HCT116 (cell line): ENCODE data around the gene LMAN2L. TPM values are rescaled to one million over a fixed set of nuclear protein-coding genes. Genes with fewer than 3 reads are reported as not detected.

Source experiments
- ATAC-seq: fragments of 200-7000 bp; cut with Tn5 transposase; 2 replicates; pipeline ENCODE4 v1.9.1; 2020; ENCODE audit warnings: mild to moderate bottlenecking, moderate library complexity
- BruUV-seq: library from RNA; stranded (reverse); fragments of 400-500 nt; replicated peaks from 2 replicates; lab custom pipeline; 2021; lab: Mats Ljungman, UMichigan
- CTCF ChIA-PET: fragments of 300-600 bp; sonication (Branson Sonifier 250); formaldehyde crosslinking; loops from one replicate; lab custom pipeline; 2021; ENCODE audit warnings: antibody characterized with exemption; lab: Charles Lee
- POLR2A ChIA-PET: fragments of 300-600, 350-600 bp; sonication (Branson Sonifier 250); formaldehyde crosslinking; loops from one replicate; lab custom pipeline; 2021; ENCODE audit warnings: antibody characterized with exemption; lab: Charles Lee
- RAD21 ChIA-PET, 2 experiments: fragments of 300-600 bp; sonication (Branson Sonifier 250); formaldehyde crosslinking; loops; one replicate each; lab custom pipeline; 2023; ENCODE audit warnings: low total read pairs in 2 of 2; ENCODE audit not compliant: uncharacterized antibody in 2 of 2, unreplicated experiment in 2 of 2, low non-redundant PET in 1 of 2; lab: Charles Lee
- DNase-seq: peaks from one replicate; pipeline ENCODE4 v3.0.0-alpha.2; 2010; ENCODE audit warnings: low read depth, low spot score
- H2AFZ ChIP-seq: fragments of 200-600 bp; shearing (Covaris generic), sonication (generic); 2 replicates; pipeline ENCODE4 v1.6.1; 2017; ENCODE audit warnings: low read depth, mixed run types, mixed read lengths, antibody characterized with exemption, low read length; ENCODE audit not compliant: poor library complexity, severe bottlenecking
- H3K27ac ChIP-seq: 2 replicates; pipeline ENCODE4 v1.5.1; 2012; ENCODE audit warnings: low read depth, low read length
- H3K27me3 ChIP-seq: fragments of 200-600 bp; sonication (generic); 2 replicates; pipeline ENCODE4 v1.6.1; 2016; ENCODE audit warnings: mixed run types, low read length, mixed read lengths; ENCODE audit not compliant: insufficient read depth
- H3K36me3 ChIP-seq, 2 experiments: fragments of 200-500 bp in 1 of 2; fragments of 200-600 bp in 1 of 2; sonication (Bioruptor generic) in 1 of 2; sonication (generic) in 1 of 2; 2 replicates each; pipeline versions ENCODE4 v1.5.1 to v1.6.1; 2014 to 2016; ENCODE audit warnings: low read length in 2 of 2, inconsistent platforms in 1 of 2, mixed read lengths in 1 of 2, mixed run types in 1 of 2; ENCODE audit not compliant: insufficient read depth in 2 of 2, control insufficient read depth in 1 of 2
- H3K4me1 ChIP-seq, 2 experiments: fragments of 200-600 bp in 1 of 2; sonication (generic) in 1 of 2; 2 replicates each; pipeline versions ENCODE4 v1.5.1 to v1.6.1; 2012 to 2017; ENCODE audit warnings: low read length in 2 of 2, inconsistent platforms in 1 of 2, mild to moderate bottlenecking in 1 of 2, mixed read lengths in 1 of 2, mixed run types in 1 of 2, moderate library complexity in 1 of 2; ENCODE audit not compliant: insufficient read depth in 2 of 2, control insufficient read depth in 1 of 2
- H3K4me2 ChIP-seq: fragments of 200-600 bp; sonication (generic); 2 replicates; pipeline ENCODE4 v1.6.1; 2017; ENCODE audit warnings: mixed run types, low read length, mixed read lengths
- H3K4me3 ChIP-seq, 2 experiments: fragments of 200-600 bp in 1 of 2; sonication (generic) in 1 of 2; replicated peaks in 1 of 2; 2 replicates each; pipeline ENCODE4 v1.5.1; 2011 to 2016; ENCODE audit warnings: low read length in 2 of 2, control low read depth in 1 of 2, low read depth in 1 of 2, mild to moderate bottlenecking in 1 of 2, mixed read lengths in 1 of 2, mixed run types in 1 of 2
- H3K79me2 ChIP-seq: fragments of 200-600 bp; sonication (generic); 2 replicates; pipeline ENCODE4 v1.6.1; 2017; ENCODE audit warnings: mild to moderate bottlenecking, mixed run types, low read length, moderate library complexity, mixed read lengths; ENCODE audit not compliant: insufficient read depth
- H3K9ac ChIP-seq: fragments of 200-600 bp; sonication (generic); 2 replicates; pipeline ENCODE4 v1.6.1; 2016; ENCODE audit warnings: low read length, mixed read lengths
- H3K9me2 ChIP-seq: fragments of 200-600 bp; sonication (generic), shearing (Covaris generic); 2 replicates; pipeline ENCODE4 v1.6.1; 2017; ENCODE audit warnings: mixed run types, mild to moderate bottlenecking, moderate library complexity; ENCODE audit not compliant: insufficient read depth
- H3K9me3 ChIP-seq, 2 experiments: fragments of 200-500 bp in 1 of 2; fragments of 200-600 bp in 1 of 2; sonication (Bioruptor generic) in 1 of 2; sonication (generic) in 1 of 2; 2 replicates each; pipeline ENCODE4 v1.6.1; 2014 to 2017; ENCODE audit warnings: low read length in 2 of 2, mixed read lengths in 2 of 2, inconsistent platforms in 1 of 2, low read depth in 1 of 2, mild to moderate bottlenecking in 1 of 2, mixed run types in 1 of 2, moderate library complexity in 1 of 2; ENCODE audit not compliant: control insufficient read depth in 1 of 2, insufficient read depth in 1 of 2
- H4K20me1 ChIP-seq: fragments of 200-600 bp; sonication (generic), shearing (Covaris generic); 2 replicates; pipeline ENCODE4 v1.6.1; 2017; ENCODE audit warnings: mixed run types, mild to moderate bottlenecking, moderate library complexity; ENCODE audit not compliant: insufficient read depth
- CTCF ChIP-seq, 3 experiments: fragments of 200-600 bp in 1 of 3; sonication (generic) in 1 of 3; IDR thresholded peaks in 2 of 3; conservative IDR thresholded peaks in 1 of 3; 2 replicates each; pipeline ENCODE4 v1.5.1; 2012 to 2017; ENCODE audit warnings: low read depth in 2 of 3, low read length in 2 of 3, antibody characterized with exemption in 1 of 3, borderline replicate concordance in 1 of 3, control low read depth in 1 of 3, mild to moderate bottlenecking in 1 of 3, mixed read lengths in 1 of 3, mixed run types in 1 of 3, moderate library complexity in 1 of 3; ENCODE audit not compliant: insufficient read depth in 1 of 3
- EGR1 ChIP-seq: IDR thresholded peaks from 2 replicates; pipeline ENCODE4 v1.6.1; 2012; ENCODE audit warnings: low read depth
- ELF1 ChIP-seq: IDR thresholded peaks from 2 replicates; pipeline ENCODE4 v1.6.1; 2012; ENCODE audit warnings: low read depth, borderline replicate concordance
- EZH2 ChIP-seq: fragments of 200-600 bp; sonication (generic); IDR thresholded peaks from 2 replicates; pipeline ENCODE4 v1.6.1; 2017; ENCODE audit warnings: antibody characterized with exemption, mixed run types
- EZH2phosphoT487 ChIP-seq: fragments of 200-600 bp; IDR thresholded peaks from 2 replicates; pipeline ENCODE4 v1.6.1; 2018; ENCODE audit warnings: antibody characterized with exemption, borderline replicate concordance
- FOSL1 ChIP-seq: IDR thresholded peaks from 2 replicates; pipeline ENCODE4 v1.6.1; 2012; ENCODE audit warnings: low read depth
- JUND ChIP-seq: IDR thresholded peaks from 2 replicates; pipeline ENCODE4 v1.6.1; 2012
- MAX ChIP-seq: IDR thresholded peaks from 2 replicates; pipeline ENCODE4 v1.6.1; 2012
- POLR2A ChIP-seq: IDR thresholded peaks from 2 replicates; pipeline ENCODE4 v1.7.0; 2011; ENCODE audit warnings: borderline replicate concordance; ENCODE audit not compliant: insufficient read depth, insufficient read length; ENCODE audit errors: extremely low read depth
- POLR2AphosphoS5 ChIP-seq: IDR thresholded peaks from 2 replicates; pipeline ENCODE4 v1.6.1; 2011; ENCODE audit warnings: mild to moderate bottlenecking, low read depth, low read length, moderate library complexity
- RAD21 ChIP-seq: IDR thresholded peaks from 2 replicates; pipeline ENCODE4 v1.6.1; 2012; ENCODE audit warnings: low read depth, mild to moderate bottlenecking
- SIN3A ChIP-seq: IDR thresholded peaks from 2 replicates; pipeline ENCODE4 v1.6.1; 2012; ENCODE audit warnings: low read depth
- SP1 ChIP-seq: IDR thresholded peaks from 2 replicates; pipeline ENCODE4 v1.6.1; 2012; ENCODE audit warnings: low read depth
- SRF ChIP-seq: IDR thresholded peaks from 2 replicates; pipeline ENCODE4 v1.6.1; 2012; ENCODE audit warnings: low read depth
- TCF7L2 ChIP-seq: IDR thresholded peaks from 2 replicates; pipeline ENCODE4 v1.7.0; 2011; ENCODE audit warnings: borderline replicate concordance, inconsistent platforms; ENCODE audit not compliant: insufficient read depth, insufficient read length; ENCODE audit errors: extremely low read depth
- YY1 ChIP-seq: IDR thresholded peaks from 2 replicates; pipeline ENCODE4 v1.6.1; 2011; ENCODE audit warnings: low read length, low read depth, moderate library complexity, mild to moderate bottlenecking; ENCODE audit not compliant: insufficient replicate concordance; ENCODE audit errors: extremely low read depth
- ZFX ChIP-seq: fragments of 450-650 bp; IDR thresholded peaks from 2 replicates; pipeline ENCODE4 v1.6.1; 2017
- ZNF274 ChIP-seq: fragments of 200-500 bp; sonication (Bioruptor generic); IDR thresholded peaks from 2 replicates; pipeline ENCODE4 v1.6.1; 2014; ENCODE audit warnings: mild to moderate bottlenecking, low read depth, low read length, inconsistent platforms
- intact Hi-C: fragments of 100-400 bp; cut with micrococcal nuclease; formaldehyde crosslinking; loops from 2 replicates; pipeline ENCODE4 v1.10.0; 2022
- total RNA-seq: library from RNA; stranded (reverse); gene quantifications from one replicate; pipeline ENCODE4 v1.2.1, GENCODE V29; 2021; ENCODE audit not compliant: unreplicated experiment

Gene LMAN2L
- total RNA-seq, 1 experiment from 2014 or later = 15.2 TPM

- DNase-seq (no peak), ATAC-seq (no peak)
- POLR2A ChIA-PET = interaction anchor here (0.5 kb wide), 1 partner anchor 366 kb away, joined by 5 read pairs; the partner anchor contains the start of gene NCAPH
- no peak for TF ChIP-seq FOSL1
- no peak for TF ChIP-seq POLR2AphosphoS5
- TF ChIP-seq SRF = no peak
- no peak for TF ChIP-seq EGR1
- TF ChIP-seq SIN3A = no peak
- no peak for TF ChIP-seq ZFX
- no peak for TF ChIP-seq ELF1
- TF ChIP-seq SP1 = no peak
- no peak for TF ChIP-seq EZH2phosphoT487
- TF ChIP-seq TCF7L2 = no peak
- no peak for TF ChIP-seq EZH2
- no peak for TF ChIP-seq YY1
- TF ChIP-seq MAX = no peak
- TF ChIP-seq JUND = no peak
- no peak for TF ChIP-seq ZNF274
- no peak for TF ChIP-seq RAD21
- no peak for TF ChIP-seq CTCF (IDR thresholded peaks at IDR 0.05 in 2 of 3, conservative IDR thresholded peaks at IDR 0.05 in 1 of 3; ENCODE audit: borderline replicate concordance in 1 of 3, insufficient read depth in 1 of 3, low read depth in 2 of 3, low read length in 2 of 3)
- no peak for TF ChIP-seq POLR2A
- no peaks in the 10 kb centered on the region for H3K9me2 ChIP-seq
- no peaks in the 10 kb centered on the region for H3K9me3 ChIP-seq
- intact Hi-C loops = no loop called here
- no peaks in the 10 kb centered on the region for H4K20me1 ChIP-seq
- H3K4me3 ChIP-seq = no peak overlapping the region
- no TSS peak for BruUV-seq
- H3K9ac ChIP-seq = no peak overlapping the region
- H3K36me3 ChIP-seq = peaks cover 8 to 13% of the 10 kb centered on the region in 2 experiments; a peak in 3 of 4 replicates
- CTCF ChIA-PET = no interaction called here
- H3K4me1 ChIP-seq = no peaks in the 10 kb centered on the region
- no peaks in the 10 kb centered on the region for H3K79me2 ChIP-seq
- H2AFZ ChIP-seq = no peak overlapping the region
- no peaks in the 10 kb centered on the region for H3K27me3 ChIP-seq
- RAD21 ChIA-PET = no interaction called here
- no peak overlapping the region for H3K27ac ChIP-seq
- no peak overlapping the region for H3K4me2 ChIP-seq
Observed at GRCh38 chr2:96701636-96702035, 38.2 kb downstream of the LMAN2L start.
